B cell (primary cell): Measurements from ENCODE around the gene JMJD1C. TPM values are rescaled to one million over a fixed set of nuclear protein-coding genes. Genes with fewer than 3 reads are reported as not detected.

Experiments
- ATAC-seq: fragments of 200-7000 bp; cut with Tn5 transposase; one replicate; pipeline ENCODE4 v1.10.0; 2021; ENCODE audit warnings: low read depth, mild to moderate bottlenecking, moderate number of reproducible peaks, moderate library complexity
- CTCF ChIA-PET: fragments of 350-600 bp; sonication (Branson Sonifier 250); formaldehyde crosslinking; loops from one replicate; lab custom pipeline; 2021; ENCODE audit warnings: antibody characterized with exemption, inconsistent platforms; lab: Charles Lee
- POLR2A ChIA-PET: fragments of 350-600 bp; sonication (Branson Sonifier 250); formaldehyde crosslinking; loops from one replicate; lab custom pipeline; 2021; ENCODE audit warnings: antibody characterized with exemption; lab: Charles Lee
- DNase-seq: peaks from one replicate; pipeline ENCODE4 v3.0.0; 2013
- H2AFZ ChIP-seq: 2 replicates; pipeline ENCODE4 v1.6.1; 2012; ENCODE audit warnings: mild to moderate bottlenecking, low read depth, low read length; ENCODE audit not compliant: insufficient read depth, poor library complexity, severe bottlenecking
- H3K27ac ChIP-seq, 2 donors: 1 replicate in 1 of 2; 2 replicates in 1 of 2; pipeline ENCODE4 v1.5.1; 2012 to 2013; ENCODE audit warnings: low read length in 2 of 2, mild to moderate bottlenecking in 2 of 2, moderate library complexity in 1 of 2
- H3K27me3 ChIP-seq, 4 experiments: fragments of 200-600 bp in 1 of 4; sonication (generic) in 1 of 4; replicated peaks in 1 of 4; 1 replicate in 2 of 4; 2 replicates in 2 of 4; pipeline versions ENCODE4 v1.6.1 to v1.7.0; 2013 to 2016; ENCODE audit warnings: low read length in 3 of 4, mild to moderate bottlenecking in 2 of 4, mixed read lengths in 1 of 4, moderate library complexity in 1 of 4; ENCODE audit not compliant: insufficient read depth in 4 of 4, control insufficient read depth in 3 of 4; ENCODE audit errors: control extremely low read depth in 1 of 4
- H3K36me3 ChIP-seq, 2 experiments: replicated peaks in 1 of 2; 1 replicate in 1 of 2; 2 replicates in 1 of 2; pipeline versions ENCODE4 v1.6.1 to v1.7.1; 2013; ENCODE audit warnings: low read length in 1 of 2; ENCODE audit not compliant: insufficient read depth in 2 of 2, control insufficient read depth in 1 of 2; ENCODE audit errors: control extremely low read depth in 1 of 2, extremely low read depth in 1 of 2
- H3K4me1 ChIP-seq, 2 donors: fragments of 200-600 bp in 1 of 2; sonication (generic) in 1 of 2; 1 replicate in 1 of 2; 2 replicates in 1 of 2; pipeline versions ENCODE4 v1.5.1 to v1.6.1; 2013 to 2017; ENCODE audit warnings: low read length in 2 of 2; ENCODE audit not compliant: control insufficient read depth in 2 of 2, insufficient read depth in 2 of 2
- H3K4me2 ChIP-seq: replicated peaks from 2 replicates; pipeline ENCODE3; 2012; ENCODE audit warnings: mild to moderate bottlenecking, low read depth, low read length; ENCODE audit not compliant: poor library complexity, severe bottlenecking
- H3K4me3 ChIP-seq, 5 experiments: fragments of 200-600 bp in 1 of 5; sonication (generic) in 1 of 5; 1 replicate in 3 of 5; 2 replicates in 2 of 5; pipeline versions ENCODE4 v1.5.1 to v1.7.0; 2011 to 2016; ENCODE audit warnings: low read length in 4 of 5, mild to moderate bottlenecking in 4 of 5, low read depth in 2 of 5, control low read depth in 1 of 5, moderate library complexity in 1 of 5; ENCODE audit not compliant: insufficient read depth in 1 of 5; ENCODE audit errors: control extremely low read depth in 1 of 5, extremely low read depth in 1 of 5
- H3K79me2 ChIP-seq: fragments of 200-600 bp; sonication (generic); one replicate; pipeline ENCODE4 v1.6.0; 2016; ENCODE audit warnings: low read length; ENCODE audit not compliant: control insufficient read depth, insufficient read depth
- H3K9ac ChIP-seq: fragments of 200-600 bp; sonication (generic); 2 replicates; pipeline ENCODE4 v1.6.1; 2017; ENCODE audit warnings: mild to moderate bottlenecking, low read length, moderate library complexity
- H3K9me3 ChIP-seq, 3 donors: one replicate each; pipeline versions ENCODE4 v1.6.1 to v1.7.1; 2013; ENCODE audit warnings: low read length in 2 of 3; ENCODE audit not compliant: control insufficient read depth in 2 of 3, insufficient read depth in 1 of 3; ENCODE audit errors: control extremely low read depth in 1 of 3
- H4K20me1 ChIP-seq: 2 replicates; pipeline ENCODE4 v1.6.0; 2012; ENCODE audit warnings: mild to moderate bottlenecking, low read length; ENCODE audit not compliant: insufficient read depth, control insufficient read depth, poor library complexity, severe bottlenecking
- H3K27ac Mint-ChIP-seq: one replicate; pipeline ENCODE4 v1.8.0; 2021; ENCODE audit warnings: mixed read lengths
- H3K27me3 Mint-ChIP-seq: one replicate; pipeline ENCODE4 v1.8.0; 2021; ENCODE audit warnings: mixed read lengths
- H3K4me1 Mint-ChIP-seq: one replicate; pipeline ENCODE4 v1.8.0; 2021; ENCODE audit warnings: mixed read lengths
- H3K4me3 Mint-ChIP-seq: one replicate; pipeline ENCODE4 v1.8.0; 2021; ENCODE audit warnings: mixed read lengths
- H3K9me3 Mint-ChIP-seq: one replicate; pipeline ENCODE4 v1.8.0; 2022; ENCODE audit warnings: mixed read lengths; ENCODE audit not compliant: insufficient read depth
- EZH2 ChIP-seq: IDR thresholded peaks from 2 replicates; pipeline ENCODE4 v1.6.1; 2012; ENCODE audit warnings: borderline replicate concordance, low read depth, mild to moderate bottlenecking, moderate library complexity, low read length; ENCODE audit not compliant: insufficient read depth, poor library complexity, severe bottlenecking
- WGBS: methylation state at CpG from one replicate; pipeline ENCODE4 v1.1.5; 2013; ENCODE audit warnings: missing lambda C conversion rate; ENCODE audit not compliant: insufficient coverage; 5-methylcytosine and 5-hydroxymethylcytosine counted together
- intact Hi-C: fragments of 100-400 bp; cut with micrococcal nuclease; formaldehyde crosslinking; loops from one replicate; pipeline ENCODE4 v1.10.0; 2022
- polyA plus RNA-seq: library from polyadenylated mRNA; depleted of rRNA; stranded (reverse); fragments of >200 nt; gene quantifications from 2 replicates; pipeline ENCODE4 v1.2.3, GENCODE V29; 2012
- total RNA-seq, 2 donors: library from RNA; stranded (reverse); fragments of 120-200 nt in 1 of 2; gene quantifications; 1 replicate in 1 of 2; 2 replicates in 1 of 2; pipeline versions ENCODE4 v1.2.3 to v1.2.4, GENCODE V29; 2013 to 2022
- TF ChIP-seq, protein P1 (sequence below): fragments of 200-600 bp; IDR thresholded peaks from one replicate; pipeline ENCODE4 v1.8.0; 2022; ENCODE audit warnings: antibody characterized with exemption, mild to moderate bottlenecking

The JMJD1C gene
- total and polyA plus RNA-seq, 2 donors (not counting 1 experiment from before 2014, with no cell fraction given) = 81.8 to 235 TPM

DNA sequence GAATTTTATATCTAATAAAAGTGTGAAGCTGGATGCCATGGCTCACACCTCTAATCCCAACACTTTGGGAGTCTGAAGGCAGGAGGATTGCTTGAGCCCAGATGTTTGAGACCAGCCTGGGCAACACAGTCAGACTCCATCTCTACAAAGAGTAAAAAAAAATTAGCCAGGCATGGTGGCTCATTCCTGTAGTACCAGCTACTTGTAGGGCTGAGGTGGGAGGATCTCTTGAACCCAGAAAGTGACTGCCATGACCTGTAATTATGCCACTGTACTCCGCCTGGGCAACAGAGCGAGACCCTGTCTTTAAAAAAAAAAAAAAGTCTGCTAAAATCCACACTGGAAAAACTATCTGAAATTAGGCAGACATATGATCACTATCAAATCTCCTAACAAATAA is 7.6 kb downstream of the JMJD1C start:
- intact Hi-C loops = no loop called here
- POLR2A ChIA-PET = no interaction called here

DNA sequence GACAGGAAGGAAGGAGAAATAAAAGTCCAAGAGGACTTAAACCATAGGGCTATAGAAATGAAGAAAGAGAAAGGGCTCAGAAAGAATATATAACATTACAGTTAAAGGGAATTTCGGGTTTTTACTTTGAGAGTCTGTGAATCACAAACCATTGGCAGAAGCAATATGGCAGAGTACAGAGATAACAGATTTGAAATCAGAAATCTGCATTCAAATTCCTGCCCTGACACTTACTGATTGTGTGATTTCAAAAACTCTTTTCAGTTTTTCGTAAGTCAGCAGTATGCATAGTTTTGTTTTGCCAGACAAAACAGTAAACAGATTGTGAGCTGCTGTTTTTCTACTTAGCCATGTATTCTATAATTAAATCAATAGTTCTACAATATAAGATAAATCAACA is 8.2 kb downstream of the JMJD1C start:
- H3K9me3 Mint-ChIP-seq = no peaks in the 10 kb centered on the region
- Histone ChIP-seq H3K4me1 (no peaks in the 10 kb centered on the region), H4K20me1 (peaks cover 5% of the 10 kb centered on the region), H3K4me2 (no peak overlapping the region), H3K27me3 (no peaks in the 10 kb centered on the region), H3K36me3 (no peaks in the 10 kb centered on the region), H3K9ac (no peak overlapping the region), H3K79me2 (peaks cover 34% of the 10 kb centered on the region), H3K9me3 (peaks cover 0 to 4% (median 0%) of the 10 kb centered on the region in 3 donors), H2AFZ (no peak overlapping the region), H3K27ac (no peak overlapping the region), H3K4me3 (no peak overlapping the region)
- H3K27me3 Mint-ChIP-seq = no peaks in the 10 kb centered on the region
- no CpG with 5 or more reads among the region's 2 CpGs for WGBS
- no peaks in the 10 kb centered on the region for H3K4me1 Mint-ChIP-seq
- TF ChIP-seq, protein P1, sequence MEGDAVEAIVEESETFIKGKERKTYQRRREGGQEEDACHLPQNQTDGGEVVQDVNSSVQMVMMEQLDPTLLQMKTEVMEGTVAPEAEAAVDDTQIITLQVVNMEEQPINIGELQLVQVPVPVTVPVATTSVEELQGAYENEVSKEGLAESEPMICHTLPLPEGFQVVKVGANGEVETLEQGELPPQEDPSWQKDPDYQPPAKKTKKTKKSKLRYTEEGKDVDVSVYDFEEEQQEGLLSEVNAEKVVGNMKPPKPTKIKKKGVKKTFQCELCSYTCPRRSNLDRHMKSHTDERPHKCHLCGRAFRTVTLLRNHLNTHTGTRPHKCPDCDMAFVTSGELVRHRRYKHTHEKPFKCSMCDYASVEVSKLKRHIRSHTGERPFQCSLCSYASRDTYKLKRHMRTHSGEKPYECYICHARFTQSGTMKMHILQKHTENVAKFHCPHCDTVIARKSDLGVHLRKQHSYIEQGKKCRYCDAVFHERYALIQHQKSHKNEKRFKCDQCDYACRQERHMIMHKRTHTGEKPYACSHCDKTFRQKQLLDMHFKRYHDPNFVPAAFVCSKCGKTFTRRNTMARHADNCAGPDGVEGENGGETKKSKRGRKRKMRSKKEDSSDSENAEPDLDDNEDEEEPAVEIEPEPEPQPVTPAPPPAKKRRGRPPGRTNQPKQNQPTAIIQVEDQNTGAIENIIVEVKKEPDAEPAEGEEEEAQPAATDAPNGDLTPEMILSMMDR = no peak
- TF ChIP-seq EZH2 = no peak
- DNase-seq = no peak
- intact Hi-C loops = no loop called here
- POLR2A ChIA-PET = no interaction called here
- no peak overlapping the region for H3K4me3 Mint-ChIP-seq
- ATAC-seq = no peak
- H3K27ac Mint-ChIP-seq = no peak overlapping the region
- CTCF ChIA-PET = no interaction called here

More for the DNA sequence above, 7.6 kb downstream of the JMJD1C start:
- no peak for ATAC-seq
- H3K27me3 Mint-ChIP-seq = no peaks in the 10 kb centered on the region
- Histone ChIP-seq H3K9ac (no peak overlapping the region), H3K4me2 (no peak overlapping the region), H3K9me3 (no peaks in the 10 kb centered on the region), H4K20me1 (peaks cover 5% of the 10 kb centered on the region), H3K27me3 (no peaks in the 10 kb centered on the region), H2AFZ (no peak overlapping the region), H3K4me3 (no peak overlapping the region), H3K36me3 (no peaks in the 10 kb centered on the region), H3K79me2 (peaks cover 40% of the 10 kb centered on the region), H3K4me1 (no peaks in the 10 kb centered on the region), H3K27ac (no peak overlapping the region)
- CTCF ChIA-PET = interaction anchor here (1.3 kb wide), 1 partner anchor 241 kb away, joined by 3 read pairs; no protein-coding TSS in a partner anchor
- 94% methylated on average over 2 of the region's 2 CpGs for WGBS
- no peak for TF ChIP-seq EZH2
- TF ChIP-seq, protein P1 = no peak
- H3K9me3 Mint-ChIP-seq = no peaks in the 10 kb centered on the region
- H3K27ac Mint-ChIP-seq = no peak overlapping the region
- H3K4me1 Mint-ChIP-seq = no peaks in the 10 kb centered on the region
- H3K4me3 Mint-ChIP-seq = no peak overlapping the region
- DNase-seq = no peak
